ENCODE results near the gene SMG1.

DNA sequence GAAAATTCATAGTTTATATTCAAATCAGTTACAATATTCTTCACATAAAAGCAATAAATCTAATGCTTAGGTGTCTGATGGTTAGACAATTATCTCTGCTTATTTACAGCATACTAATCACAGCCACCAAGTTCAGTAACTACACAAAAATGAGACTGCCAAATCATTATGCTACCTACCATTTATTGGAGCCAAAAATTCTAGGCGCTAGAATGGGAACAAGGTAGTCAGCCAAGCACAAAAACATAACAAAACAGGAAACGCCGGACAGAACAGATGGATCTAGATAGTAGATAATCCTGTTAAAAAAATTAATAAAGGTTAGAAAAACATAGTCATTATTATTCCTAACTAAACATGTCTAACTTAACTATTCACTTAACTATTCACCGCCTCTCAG, 128.5 kb downstream of the SMG1 start:
- TF ChIP-seq POLR2A (IDR thresholded peaks at IDR 0.05) (no peak), EP300 (IDR thresholded peaks at IDR 0.05) (no peak), POLR2AphosphoS5 (IDR thresholded peaks at IDR 0.05) (no peak)
- TF ChIP-seq, protein P1, sequence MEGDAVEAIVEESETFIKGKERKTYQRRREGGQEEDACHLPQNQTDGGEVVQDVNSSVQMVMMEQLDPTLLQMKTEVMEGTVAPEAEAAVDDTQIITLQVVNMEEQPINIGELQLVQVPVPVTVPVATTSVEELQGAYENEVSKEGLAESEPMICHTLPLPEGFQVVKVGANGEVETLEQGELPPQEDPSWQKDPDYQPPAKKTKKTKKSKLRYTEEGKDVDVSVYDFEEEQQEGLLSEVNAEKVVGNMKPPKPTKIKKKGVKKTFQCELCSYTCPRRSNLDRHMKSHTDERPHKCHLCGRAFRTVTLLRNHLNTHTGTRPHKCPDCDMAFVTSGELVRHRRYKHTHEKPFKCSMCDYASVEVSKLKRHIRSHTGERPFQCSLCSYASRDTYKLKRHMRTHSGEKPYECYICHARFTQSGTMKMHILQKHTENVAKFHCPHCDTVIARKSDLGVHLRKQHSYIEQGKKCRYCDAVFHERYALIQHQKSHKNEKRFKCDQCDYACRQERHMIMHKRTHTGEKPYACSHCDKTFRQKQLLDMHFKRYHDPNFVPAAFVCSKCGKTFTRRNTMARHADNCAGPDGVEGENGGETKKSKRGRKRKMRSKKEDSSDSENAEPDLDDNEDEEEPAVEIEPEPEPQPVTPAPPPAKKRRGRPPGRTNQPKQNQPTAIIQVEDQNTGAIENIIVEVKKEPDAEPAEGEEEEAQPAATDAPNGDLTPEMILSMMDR (IDR thresholded peaks at IDR 0.05), result no peak
